A673 (cell line): ENCODE results near the gene EBLN2. TPM values are rescaled to one million over a fixed set of nuclear protein-coding genes. Genes with fewer than 3 reads are reported as not detected.

Experiments used
- BruUV-seq: library from RNA; stranded (reverse); fragments of 400-500 nt; replicated peaks from 2 replicates; lab custom pipeline; 2021; lab: Mats Ljungman, UMichigan
- CTCF ChIA-PET: fragments of 300-600 bp; sonication (Branson Sonifier 250); formaldehyde crosslinking; loops from one replicate; lab custom pipeline; 2022; ENCODE audit warnings: antibody characterized with exemption; lab: Charles Lee
- POLR2A ChIA-PET: fragments of 300-600 bp; sonication (Branson Sonifier 250); formaldehyde crosslinking; loops from one replicate; lab custom pipeline; 2022; ENCODE audit warnings: antibody characterized with exemption; ENCODE audit not compliant: low non-redundant PET; lab: Charles Lee
- DNase-seq: peaks from one replicate; pipeline ENCODE4 v3.0.0-alpha.2; 2015; ENCODE audit warnings: low spot score
- H3K27ac ChIP-seq: fragments of 200-600 bp; sonication (generic); 2 replicates; pipeline ENCODE4 v1.5.1; 2016; ENCODE audit warnings: mixed run types, low read depth, mild to moderate bottlenecking, mixed read lengths, antibody characterized with exemption, low read length; ENCODE audit not compliant: poor library complexity, severe bottlenecking
- H3K27me3 ChIP-seq: fragments of 200-600 bp; sonication (generic); replicated peaks from 2 replicates; pipeline ENCODE4 v1.6.1; 2017; ENCODE audit warnings: mixed run types, low read depth, mild to moderate bottlenecking, mixed read lengths, antibody characterized with exemption, low read length; ENCODE audit not compliant: insufficient read depth, poor library complexity
- H3K36me3 ChIP-seq: fragments of 200-600 bp; sonication (generic); 2 replicates; pipeline ENCODE4 v1.6.1; 2016; ENCODE audit warnings: mixed run types, mild to moderate bottlenecking, mixed read lengths, antibody characterized with exemption, low read length; ENCODE audit not compliant: insufficient read depth, poor library complexity, severe bottlenecking
- H3K4me1 ChIP-seq: fragments of 200-600 bp; sonication (generic); 2 replicates; pipeline ENCODE4 v1.6.1; 2017; ENCODE audit warnings: mixed run types, mild to moderate bottlenecking, mixed read lengths, antibody characterized with exemption, low read length; ENCODE audit not compliant: insufficient read depth, poor library complexity, severe bottlenecking
- H3K4me3 ChIP-seq: fragments of 200-600 bp; sonication (generic); 2 replicates; pipeline ENCODE4 v1.5.1; 2016; ENCODE audit warnings: low read depth, mixed run types, mild to moderate bottlenecking, mixed read lengths, low read length; ENCODE audit not compliant: poor library complexity, severe bottlenecking
- H3K9me3 ChIP-seq: fragments of 200-600 bp; sonication (generic); 2 replicates; pipeline ENCODE4 v1.6.1; 2016; ENCODE audit warnings: mixed run types, low read depth, mild to moderate bottlenecking, mixed read lengths, antibody characterized with exemption, low read length; ENCODE audit not compliant: poor library complexity, severe bottlenecking
- EZH2 ChIP-seq: fragments of 200-600 bp; sonication (generic); IDR thresholded peaks from 2 replicates; pipeline ENCODE4 v1.6.1; 2017; ENCODE audit warnings: borderline replicate concordance, low read depth, mild to moderate bottlenecking, mixed read lengths, antibody characterized with exemption, low read length; ENCODE audit not compliant: poor library complexity, severe bottlenecking
- intact Hi-C: fragments of 100-400 bp; cut with micrococcal nuclease; formaldehyde crosslinking; loops from one replicate; pipeline ENCODE4 v1.10.0; 2022; ENCODE audit not compliant: unreplicated experiment
- total RNA-seq: library from RNA; stranded (reverse); gene quantifications from 2 replicates; pipeline ENCODE4 v1.2.3, GENCODE V29; 2021
- TF ChIP-seq, protein P1 (sequence below): fragments of 300-800, 200-600 bp; sonication (generic); conservative IDR thresholded peaks from 2 replicates; pipeline ENCODE4 v1.5.1; 2017; ENCODE audit warnings: low read depth, mild to moderate bottlenecking, antibody characterized with exemption, low read length, moderate library complexity, mixed read lengths

The EBLN2 gene
- total RNA-seq, 1 experiment from 2014 or later: 2.2 TPM

DNA sequence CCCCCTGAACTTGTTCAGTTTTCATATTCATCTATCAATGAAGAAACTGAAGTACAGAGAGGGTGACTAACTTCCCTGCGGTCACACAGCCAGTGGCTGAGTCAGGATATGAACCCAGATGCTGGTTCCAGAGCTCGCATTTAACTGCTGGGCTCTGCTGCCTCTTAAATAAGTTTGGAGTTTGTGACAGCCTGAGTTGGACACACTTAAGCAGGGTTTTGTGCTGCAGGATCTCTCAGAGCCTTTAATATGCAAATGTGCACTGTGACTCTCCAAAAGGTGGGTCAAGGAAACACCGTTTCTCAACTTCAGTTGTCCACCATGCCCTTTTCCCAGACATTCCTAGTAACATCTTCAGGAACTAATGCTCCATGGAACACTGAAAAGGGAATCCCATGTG lies 45.8 kb downstream of the EBLN2 start:
- CTCF ChIA-PET: no interaction called here
- no peaks in the 10 kb centered on the region for H3K27me3 ChIP-seq
- TF ChIP-seq, protein P1, sequence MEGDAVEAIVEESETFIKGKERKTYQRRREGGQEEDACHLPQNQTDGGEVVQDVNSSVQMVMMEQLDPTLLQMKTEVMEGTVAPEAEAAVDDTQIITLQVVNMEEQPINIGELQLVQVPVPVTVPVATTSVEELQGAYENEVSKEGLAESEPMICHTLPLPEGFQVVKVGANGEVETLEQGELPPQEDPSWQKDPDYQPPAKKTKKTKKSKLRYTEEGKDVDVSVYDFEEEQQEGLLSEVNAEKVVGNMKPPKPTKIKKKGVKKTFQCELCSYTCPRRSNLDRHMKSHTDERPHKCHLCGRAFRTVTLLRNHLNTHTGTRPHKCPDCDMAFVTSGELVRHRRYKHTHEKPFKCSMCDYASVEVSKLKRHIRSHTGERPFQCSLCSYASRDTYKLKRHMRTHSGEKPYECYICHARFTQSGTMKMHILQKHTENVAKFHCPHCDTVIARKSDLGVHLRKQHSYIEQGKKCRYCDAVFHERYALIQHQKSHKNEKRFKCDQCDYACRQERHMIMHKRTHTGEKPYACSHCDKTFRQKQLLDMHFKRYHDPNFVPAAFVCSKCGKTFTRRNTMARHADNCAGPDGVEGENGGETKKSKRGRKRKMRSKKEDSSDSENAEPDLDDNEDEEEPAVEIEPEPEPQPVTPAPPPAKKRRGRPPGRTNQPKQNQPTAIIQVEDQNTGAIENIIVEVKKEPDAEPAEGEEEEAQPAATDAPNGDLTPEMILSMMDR: no peak
- no peak for TF ChIP-seq EZH2

DNA sequence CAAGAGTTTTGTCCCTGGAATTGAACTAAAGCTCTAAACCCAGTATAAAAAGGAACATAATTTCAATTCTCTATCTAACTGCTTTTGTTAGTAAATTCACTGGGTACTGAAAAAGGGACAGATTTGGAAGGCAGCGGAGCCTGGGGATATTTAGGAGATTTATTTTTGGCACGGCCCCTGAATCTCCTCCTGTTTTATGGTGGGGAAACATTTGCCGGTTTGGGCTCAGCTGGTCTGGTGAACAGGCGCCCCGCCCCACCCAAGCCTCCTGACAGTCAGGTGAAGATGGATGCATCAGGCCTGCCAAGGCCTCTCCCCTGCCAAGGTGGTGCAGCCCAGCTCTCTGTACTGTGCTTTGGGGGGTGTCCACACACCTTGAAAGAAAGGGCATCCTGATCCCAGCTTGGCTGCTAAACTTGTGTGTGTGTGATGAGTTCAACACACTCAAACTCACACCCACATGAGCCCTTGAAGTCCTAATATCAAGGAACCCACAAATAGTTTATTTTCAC lies 46.3 kb downstream of the EBLN2 start:
- CTCF ChIA-PET: no interaction called here

More for the DNA sequence above, 45.8 kb downstream of the EBLN2 start:
- no peak overlapping the region for H3K27ac ChIP-seq
- no TSS peak for BruUV-seq
- DNase-seq: no peak
- H3K9me3 ChIP-seq: no peaks in the 10 kb centered on the region
- H3K4me1 ChIP-seq: no peaks in the 10 kb centered on the region
- H3K36me3 ChIP-seq: no peaks in the 10 kb centered on the region
- H3K4me3 ChIP-seq: no peak overlapping the region
- POLR2A ChIA-PET: no interaction called here
- intact Hi-C loops: loop anchor here (10.0 kb wide), 1 partner anchor 108 kb away; no protein-coding TSS in a partner anchor

DNA sequence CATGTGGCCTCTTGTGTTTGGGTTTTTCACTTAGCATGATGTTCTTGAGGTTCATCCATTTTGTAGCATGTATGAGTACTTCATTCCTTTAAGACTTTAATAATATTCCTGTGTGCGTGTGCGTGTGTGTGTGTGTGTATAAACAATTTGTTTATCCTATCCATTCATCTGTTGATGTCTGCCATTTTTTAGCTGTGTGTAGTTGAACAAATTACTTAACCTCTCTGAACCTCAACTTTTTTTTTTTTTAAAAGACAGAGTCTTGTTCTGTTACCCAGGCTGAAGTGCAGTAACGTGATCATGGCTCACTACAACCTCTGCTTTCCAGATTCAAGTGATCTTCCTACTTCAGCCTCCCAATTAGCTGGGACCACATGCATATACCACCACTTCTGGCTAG lies 47.3 kb downstream of the EBLN2 start:
- H3K27me3 ChIP-seq: no peaks in the 10 kb centered on the region
- no peak for TF ChIP-seq EZH2
- no peak overlapping the region for H3K27ac ChIP-seq
- H3K4me1 ChIP-seq: no peaks in the 10 kb centered on the region
- no peaks in the 10 kb centered on the region for H3K36me3 ChIP-seq
- no peak overlapping the region for H3K4me3 ChIP-seq
- ChIA-PET CTCF (no interaction called here), POLR2A (no interaction called here)
- H3K9me3 ChIP-seq: no peaks in the 10 kb centered on the region
- no TSS peak for BruUV-seq
- DNase-seq: no peak
- intact Hi-C loops: loop anchor here (10.0 kb wide), 1 partner anchor 106 kb away; no protein-coding TSS in a partner anchor

More for the DNA sequence above, 46.3 kb downstream of the EBLN2 start:
- no peaks in the 10 kb centered on the region for H3K4me1 ChIP-seq
- POLR2A ChIA-PET: no interaction called here
- no peak overlapping the region for H3K4me3 ChIP-seq
- intact Hi-C loops: loop anchor here (10.0 kb wide), 1 partner anchor 107 kb away; no protein-coding TSS in a partner anchor
- DNase-seq: no peak
- no peak overlapping the region for H3K27ac ChIP-seq
- no TSS peak for BruUV-seq
- no peaks in the 10 kb centered on the region for H3K9me3 ChIP-seq
- H3K27me3 ChIP-seq: no peaks in the 10 kb centered on the region
- no peak for TF ChIP-seq EZH2
- TF ChIP-seq, protein P1: no peak
- H3K36me3 ChIP-seq: no peaks in the 10 kb centered on the region

DNA sequence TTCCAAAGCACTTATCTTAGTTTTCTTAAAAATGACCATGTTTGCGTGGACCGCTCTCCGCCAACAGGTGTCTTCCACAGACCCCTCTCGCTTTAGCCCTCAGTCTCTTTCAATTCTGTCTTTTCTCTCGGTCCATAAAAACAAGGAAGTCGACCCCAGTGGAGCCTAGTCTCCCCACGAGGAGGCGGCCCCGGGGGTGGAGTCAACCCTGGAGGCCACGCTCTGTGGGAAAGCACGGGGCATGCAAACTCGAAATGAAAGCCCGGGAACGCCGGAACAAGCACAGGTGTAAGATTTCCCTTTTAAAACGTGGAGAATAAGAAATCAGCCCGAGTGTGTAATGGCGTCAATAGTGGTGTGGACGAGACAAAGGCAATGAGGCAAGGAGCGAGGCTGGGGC lies 49.1 kb downstream of the EBLN2 start:
- H3K4me3 ChIP-seq: no peak overlapping the region
- ChIA-PET CTCF (no interaction called here), POLR2A (no interaction called here)
- intact Hi-C loops: no loop called here
- DNase-seq: no peak
- no peaks in the 10 kb centered on the region for H3K36me3 ChIP-seq
- BruUV-seq: no TSS peak
- H3K4me1 ChIP-seq: no peaks in the 10 kb centered on the region
- H3K27ac ChIP-seq: no peak overlapping the region
- TF ChIP-seq, protein P1: no peak
- no peak for TF ChIP-seq EZH2
- no peaks in the 10 kb centered on the region for H3K9me3 ChIP-seq
- H3K27me3 ChIP-seq: no peaks in the 10 kb centered on the region
